EH (cell line): ENCODE data around the gene ERVH48-1.
"Not testable (repeated sequence)": the region's sequence is repeated elsewhere in the genome, so short reads cannot be mapped to it uniquely, and the experiment has no call there.

ENCODE experiments used
- DNase-seq: peaks from one replicate; pipeline ENCODE4 v3.0.0-alpha.2; 2015; ENCODE audit warnings: low read depth

ERVH48-1 gene

GRCh38 chr21:42938606-42938995, 13.2 kb upstream of the ERVH48-1 start:
- DNase-seq, result not testable (repeated sequence)

GRCh38 chr21:42937960-42938605, 12.7 kb upstream of the ERVH48-1 start:
- no peak for DNase-seq

- not testable (repeated sequence) for DNase-seq
These were observed 11.9 kb upstream of the ERVH48-1 start for GRCh38 chr21:42937034-42937940.

- DNase-seq, result not testable (repeated sequence)
These were observed 10.9 kb upstream of the ERVH48-1 start for GRCh38 chr21:42936360-42936759.

GRCh38 chr21:42933973-42934372, 8.5 kb upstream of the ERVH48-1 start:
- not testable (repeated sequence) for DNase-seq

- not testable (repeated sequence) for DNase-seq
These were observed 7.9 kb upstream of the ERVH48-1 start for GRCh38 chr21:42933137-42933970.

- not testable (repeated sequence) for DNase-seq
These were observed 7.1 kb upstream of the ERVH48-1 start for GRCh38 chr21:42932378-42933136.

- no peak for DNase-seq
These were observed 6.3 kb upstream of the ERVH48-1 start for GRCh38 chr21:42931560-42932235.

GRCh38 chr21:42929969-42930368, 4.5 kb upstream of the ERVH48-1 start:
- DNase-seq, result no peak

GRCh38 chr21:42927474-42928200, 2.2 kb upstream of the ERVH48-1 start:
- not testable (repeated sequence) for DNase-seq

- DNase-seq, result no peak
These were observed 1.0 kb downstream of the ERVH48-1 start for GRCh38 chr21:42924433-42924751.

- peak; percentile 92 for DNase-seq
These were observed 1.6 kb downstream of the ERVH48-1 start for GRCh38 chr21:42923553-42924432.

- no peak for DNase-seq
These were observed 2.5 kb downstream of the ERVH48-1 start for GRCh38 chr21:42922918-42923317.

- DNase-seq, result no peak
These were observed 3.5 kb downstream of the ERVH48-1 start for GRCh38 chr21:42921927-42922326.

- DNase-seq, result no peak
These were observed 7.1 kb downstream of the ERVH48-1 start for GRCh38 chr21:42918291-42918690.

GRCh38 chr21:42913476-42913875, 12.0 kb downstream of the ERVH48-1 start:
- peak; percentile 43 for DNase-seq

- not testable (repeated sequence) for DNase-seq
These were observed 13.5 kb downstream of the ERVH48-1 start for GRCh38 chr21:42911920-42912319.

- not testable (repeated sequence) for DNase-seq
These were observed 16.9 kb downstream of the ERVH48-1 start for GRCh38 chr21:42908484-42908883.

GRCh38 chr21:42906233-42906632, 19.2 kb downstream of the ERVH48-1 start:
- DNase-seq, result no peak
